Stimulated activated CD4-positive, alpha-beta T cell treated with anti-CD3 and anti-CD28 coated beads, Interleukin-4, amount 100 ng/mL, for 1 hour (primary cell): Measurements from ENCODE around the gene CBLB.

Source experiments
- DNase-seq: peaks from one replicate; pipeline ENCODE4 v3.0.0-alpha.2; 2020

Gene CBLB

DNA sequence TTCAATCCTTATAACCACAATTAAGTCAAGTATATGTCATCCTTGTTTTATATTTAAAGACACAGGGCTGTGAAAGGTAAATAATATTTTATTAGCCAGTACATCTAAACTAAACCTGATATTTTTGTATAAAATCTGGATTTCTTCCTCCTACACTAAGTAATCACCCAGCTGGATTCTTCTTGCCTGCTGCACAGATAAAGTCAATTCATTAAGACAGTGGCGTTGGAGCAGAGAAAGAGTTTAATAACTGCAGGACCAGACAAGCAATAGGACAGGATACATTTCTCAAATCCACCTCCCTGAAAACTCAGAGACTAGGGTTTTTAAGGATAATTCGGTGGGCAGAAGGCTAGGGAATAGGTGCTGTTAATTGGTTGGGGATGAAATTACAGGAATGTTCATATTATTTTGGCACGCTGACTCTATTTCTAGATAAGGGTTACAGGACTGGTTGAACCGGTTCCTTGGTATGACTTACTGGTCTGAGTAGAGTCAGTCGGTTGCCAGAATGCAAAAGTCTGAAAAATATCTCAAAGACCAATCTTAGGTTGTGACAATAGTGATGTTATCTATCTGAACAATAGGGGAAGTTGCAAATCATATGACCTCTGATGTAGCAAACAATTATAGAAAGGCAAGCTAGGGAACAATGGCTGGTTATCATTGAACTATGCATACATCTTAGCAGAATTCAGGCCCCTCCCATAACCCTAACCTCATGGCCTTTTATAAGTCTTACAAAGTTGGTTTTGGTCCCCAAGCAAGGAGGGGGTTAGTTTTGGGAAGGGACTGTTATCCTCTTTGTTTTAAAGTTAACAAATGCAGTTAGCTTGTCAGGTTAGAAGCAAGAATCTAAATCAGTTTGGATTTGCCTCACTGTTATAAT is 257.3 kb downstream of the CBLB start:
- DNase-seq: no peak

DNA sequence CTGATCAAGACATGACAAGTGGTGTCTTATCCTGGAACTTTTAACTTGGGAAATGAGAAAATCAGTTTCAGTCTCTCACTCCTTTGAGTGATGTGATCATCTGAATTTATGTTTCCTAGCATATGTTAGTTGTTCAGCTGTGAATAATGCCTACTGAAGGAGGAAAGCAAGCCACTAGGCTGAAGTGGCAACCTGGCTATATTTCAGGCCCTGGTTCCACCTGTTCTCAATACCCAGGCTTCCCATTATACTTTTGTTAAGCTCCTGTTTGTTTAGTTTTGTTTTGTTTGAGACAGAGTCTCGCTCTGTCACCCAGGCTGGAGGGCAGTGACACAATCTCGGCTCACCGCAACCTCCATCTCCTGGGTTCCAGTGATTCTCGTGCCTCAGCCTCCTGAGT is 258.3 kb downstream of the CBLB start:
- DNase-seq: no peak

DNA sequence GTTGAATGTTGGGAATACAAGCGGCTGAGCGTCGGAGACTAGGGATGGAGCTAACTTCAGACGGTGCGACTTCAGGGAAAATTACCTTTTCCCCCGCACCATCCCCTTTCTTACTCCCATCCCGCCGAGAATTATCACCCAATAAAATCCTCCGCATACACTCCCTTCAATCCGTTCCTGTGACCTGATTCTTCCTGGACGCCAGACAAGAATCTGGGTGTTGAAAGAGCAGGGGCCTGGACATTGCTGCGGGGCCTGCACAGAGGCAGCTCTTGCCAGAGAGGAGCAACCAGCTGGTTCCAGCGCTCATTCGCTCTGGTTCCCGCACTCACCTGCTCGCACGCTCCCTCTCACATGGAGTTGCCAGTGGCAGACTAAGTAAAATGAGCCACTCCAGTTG is 260.2 kb downstream of the CBLB start:
- DNase-seq: no peak

DNA sequence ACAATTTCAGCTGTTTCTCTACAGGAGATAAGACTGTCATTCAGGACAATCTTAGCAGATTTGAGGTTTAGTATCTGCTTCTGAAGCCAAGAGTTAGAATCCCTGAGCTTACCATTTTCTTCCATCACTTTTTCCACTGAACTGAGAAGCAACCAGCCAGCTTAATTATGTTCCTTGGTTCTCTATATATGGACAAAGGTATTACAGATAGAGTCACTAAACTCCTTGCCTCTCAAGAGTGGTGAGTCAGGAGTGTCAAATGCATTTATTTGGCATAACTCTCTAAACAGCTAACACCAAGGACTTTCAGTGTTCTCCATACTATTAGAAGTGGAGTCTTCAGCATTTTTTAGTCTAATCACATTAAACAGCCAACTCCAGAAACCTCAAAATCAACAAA is 262.8 kb downstream of the CBLB start:
- no peak for DNase-seq
